Tongue (tissue), 3 donors: Measurements from ENCODE around the gene MCRS1. TPM values are rescaled to one million over a fixed set of nuclear protein-coding genes. Genes with fewer than 3 reads are reported as not detected.
"Not testable (repeated sequence)": the region's sequence is repeated elsewhere in the genome, so short reads cannot be mapped to it uniquely, and the experiment has no call there.

ENCODE experiments used
- DNase-seq: peaks from one replicate; pipeline ENCODE4 v3.0.0-alpha.2; 2015
- small RNA-seq: library from RNA; depleted of rRNA; stranded (forward); fragments of <200 nt; gene quantifications from one replicate; pipeline ENCODE3, GENCODE V24; 2014; ENCODE audit warnings: low replicate concordance
- total RNA-seq: library from RNA; depleted of rRNA; stranded (reverse); fragments of >200 nt; gene quantifications from one replicate; pipeline ENCODE4 v1.2.3, GENCODE V29; 2014

MCRS1 gene
- total RNA-seq, 1 donor from 2014 or later, result 51.8 TPM

DNA sequence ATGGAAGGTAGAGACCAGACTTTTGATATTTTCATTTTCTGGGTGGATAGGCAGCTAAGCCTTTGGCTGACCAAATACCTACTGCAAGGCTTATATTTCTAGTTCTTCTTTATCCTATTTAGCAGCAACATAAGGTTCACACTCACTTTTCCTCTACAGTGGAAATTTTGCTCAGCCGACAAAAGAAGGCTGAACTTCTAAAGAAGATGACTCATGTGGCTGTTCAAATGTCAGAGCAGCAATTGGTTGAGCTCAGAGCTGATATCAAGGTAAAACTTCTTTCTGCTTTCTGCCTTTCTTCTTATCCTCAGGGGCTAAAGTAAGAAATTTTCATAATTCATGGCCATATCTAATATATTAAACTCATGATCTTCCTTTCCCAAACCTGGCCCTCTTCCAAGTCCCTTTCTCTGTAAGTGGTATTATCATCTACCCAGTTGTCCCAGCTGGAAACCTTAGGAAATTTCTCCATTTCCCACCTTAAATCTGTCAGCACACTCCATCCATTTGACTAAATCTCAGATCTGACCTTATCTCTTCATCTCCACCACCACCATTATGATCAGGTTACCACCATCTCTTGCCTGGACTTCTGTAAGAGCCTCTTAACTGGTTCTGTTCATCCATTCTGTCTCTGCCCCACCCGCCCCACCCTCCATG is 48.9 kb downstream of the MCRS1 start:
- DNase-seq, result no peak

DNA sequence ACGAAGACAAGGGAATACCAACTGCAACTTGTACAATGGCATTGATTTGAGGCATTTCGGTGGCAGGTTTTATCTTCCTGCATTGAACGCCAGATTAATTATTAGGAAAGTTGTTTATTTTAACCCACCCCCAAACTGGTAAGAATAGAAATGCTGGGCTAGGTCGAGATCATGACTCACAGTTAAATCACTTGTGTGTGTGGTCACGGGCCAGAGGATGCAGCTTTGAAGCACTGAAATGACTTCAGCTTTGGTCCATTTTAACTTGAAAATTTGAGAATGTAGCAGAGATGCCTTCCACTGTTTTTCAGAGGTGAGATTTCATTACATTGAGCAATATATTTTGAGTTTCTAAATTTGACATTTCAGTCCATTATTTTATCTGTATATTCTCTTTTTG is 52.7 kb downstream of the MCRS1 start:
- no peak for DNase-seq

DNA sequence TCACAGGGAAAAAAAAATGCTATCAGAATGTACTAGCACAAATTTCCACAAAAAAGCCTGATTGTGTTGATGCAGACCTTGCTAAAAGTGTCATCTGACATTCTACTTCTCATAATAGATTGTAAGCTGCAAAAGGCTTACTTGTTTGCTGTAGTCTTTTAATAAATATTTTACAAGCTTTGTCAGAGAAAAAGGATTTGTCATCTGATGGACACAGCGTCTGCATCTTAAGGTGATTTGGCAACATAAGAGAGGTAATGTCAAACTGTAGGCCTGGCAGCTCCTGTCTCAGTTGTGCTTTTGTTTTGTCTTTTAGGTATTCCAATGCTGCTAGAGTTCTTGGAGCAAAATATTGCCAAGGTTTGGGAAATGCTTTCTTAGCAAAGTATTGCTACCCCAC is 55.4 kb downstream of the MCRS1 start:
- DNase-seq, result no peak

DNA sequence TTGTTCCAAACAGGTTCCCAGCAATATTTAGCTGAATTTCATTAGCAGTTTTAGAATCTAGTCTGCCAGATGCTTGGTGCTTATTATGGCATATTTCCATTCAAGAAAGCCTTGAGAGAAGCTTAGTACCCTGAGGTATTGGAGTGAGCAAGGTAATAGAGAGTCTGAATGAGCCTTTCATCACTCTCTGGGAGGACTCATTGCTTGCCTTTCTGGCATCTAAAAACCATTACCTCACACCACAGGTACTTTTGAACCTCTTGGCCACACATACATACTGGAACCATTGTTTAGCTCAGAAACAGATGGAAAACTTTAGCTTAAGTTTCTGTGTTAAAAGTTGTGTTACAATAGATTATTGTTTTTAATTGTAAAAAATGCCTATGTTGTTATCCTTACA is 56.5 kb downstream of the MCRS1 start:
- DNase-seq, result no peak

DNA sequence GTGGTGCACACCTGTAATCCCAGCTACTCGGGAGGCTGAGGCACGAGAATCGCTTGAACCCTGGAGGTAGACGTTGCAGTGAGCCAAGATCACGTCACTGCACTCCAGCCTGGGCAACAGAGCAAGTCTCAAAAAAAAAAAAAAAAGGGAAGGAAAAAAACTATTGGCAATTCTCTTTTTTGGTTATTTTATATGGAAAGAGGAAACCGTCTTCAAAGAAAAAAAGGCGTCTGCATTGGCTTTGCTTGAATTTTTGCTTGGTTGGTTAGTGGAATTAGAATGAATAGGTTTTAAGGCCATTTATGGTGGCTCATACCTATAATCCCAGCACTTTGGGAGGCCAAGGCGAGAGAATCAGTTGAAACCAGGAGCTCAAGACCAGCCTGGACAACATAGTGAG is 58.3 kb downstream of the MCRS1 start:
- DNase-seq, result not testable (repeated sequence)

Small RNAs within 50 kb of the gene (small RNA-seq; reads per million reads assigned to genes)
- gene POLR2KP1, result not detected
- not detected for gene RNU6-834P

Other genes starting within 250 kb of the MCRS1 start
- gene TROAP, start 244.9 kb downstream of the MCRS1 start, total RNA-seq, result 7.7 TPM
- gene C1QL4, start 231.0 kb downstream of the MCRS1 start, total RNA-seq, result not detected
- not detected for gene DNAJC22, start 221.3 kb downstream of the MCRS1 start, total RNA-seq
- gene SPATS2, start 200.7 kb downstream of the MCRS1 start, total RNA-seq, result 28.7 TPM
- gene KCNH3, start 29.1 kb downstream of the MCRS1 start, total RNA-seq, result 2.3 TPM
- 0.82 TPM for gene FAM186B, start 37.5 kb upstream of the MCRS1 start, total RNA-seq
- gene PRPF40B, start 55.4 kb upstream of the MCRS1 start, total RNA-seq, result 17.8 TPM
- gene FMNL3, start 139.3 kb upstream of the MCRS1 start, total RNA-seq, result 29.4 TPM
- gene TMBIM6, start 173.4 kb upstream of the MCRS1 start, total RNA-seq, result 334 TPM